AG04449 (cell line): Measurements from ENCODE around the gene ITGAX.

Experiments
- CTCF ChIA-PET: fragments of 350-600 bp; formaldehyde crosslinking; extraction: SDS; loops from one replicate; lab custom pipeline; 2021; ENCODE audit warnings: antibody characterized with exemption; lab: Yijun Ruan, JAX
- POLR2A ChIA-PET: fragments of 400-600, 350-600 bp; formaldehyde crosslinking; extraction: SDS; loops from one replicate; lab custom pipeline; 2020; ENCODE audit warnings: antibody characterized with exemption, inconsistent platforms; lab: Yijun Ruan, JAX
- DNase-seq: peaks from one replicate; pipeline ENCODE4 v3.0.0-alpha.2; 2010; ENCODE audit warnings: low read depth, low spot score
- H3K4me3 ChIP-seq: 2 replicates; pipeline ENCODE4 v1.5.1; 2011; ENCODE audit warnings: low read depth, mild to moderate bottlenecking, control low read depth, low read length
- TF ChIP-seq, protein P1 (sequence below): IDR thresholded peaks from one replicate; pipeline ENCODE4 v1.5.1; 2011; ENCODE audit warnings: mild to moderate bottlenecking, moderate library complexity, low read length, control low read depth, inconsistent platforms; ENCODE audit not compliant: insufficient read depth; ENCODE audit errors: missing control alignments

Gene ITGAX

DNA sequence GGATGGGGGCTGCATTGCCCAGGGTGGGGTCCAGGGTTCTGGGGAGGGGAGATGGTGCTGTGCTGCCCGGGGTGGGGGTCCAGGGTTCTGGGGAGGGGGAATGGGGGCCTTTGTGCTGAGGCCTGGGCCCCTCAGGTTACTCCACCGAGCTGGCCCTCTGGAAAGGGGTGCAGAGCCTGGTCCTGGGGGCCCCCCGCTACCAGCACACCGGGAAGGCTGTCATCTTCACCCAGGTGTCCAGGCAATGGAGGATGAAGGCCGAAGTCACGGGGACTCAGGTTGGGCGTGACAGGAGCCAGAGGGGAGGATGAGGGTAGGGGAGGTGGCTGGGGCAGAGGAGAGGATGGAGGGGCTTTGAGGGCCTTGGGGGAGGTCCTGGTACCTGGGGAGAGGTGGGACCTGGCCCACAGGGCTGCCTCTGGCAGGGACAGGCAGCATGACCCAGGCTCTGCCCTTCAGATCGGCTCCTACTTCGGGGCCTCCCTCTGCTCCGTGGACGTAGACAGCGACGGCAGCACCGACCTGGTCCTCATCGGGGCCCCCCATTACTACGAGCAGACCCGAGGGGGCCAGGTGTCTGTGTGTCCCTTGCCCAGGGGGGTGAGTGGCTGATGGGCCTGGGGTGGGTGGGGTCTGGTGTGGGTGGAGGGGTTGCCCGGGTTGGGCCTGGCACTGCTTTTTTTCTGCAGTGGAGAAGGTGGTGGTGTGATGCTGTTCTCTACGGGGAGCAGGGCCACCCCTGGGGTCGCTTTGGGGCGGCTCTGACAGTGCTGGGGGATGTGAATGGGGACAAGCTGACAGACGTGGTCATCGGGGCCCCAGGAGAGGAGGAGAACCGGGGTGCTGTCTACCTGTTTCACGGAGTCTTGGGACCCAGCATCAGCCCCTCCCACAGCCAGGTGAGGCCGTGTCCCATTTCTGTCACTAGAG is 7.8 kb downstream of the ITGAX start:
- ChIA-PET CTCF (no interaction called here), POLR2A (no interaction called here)
- no peak for DNase-seq
- H3K4me3 ChIP-seq: no peak overlapping the region
- TF ChIP-seq, protein P1, sequence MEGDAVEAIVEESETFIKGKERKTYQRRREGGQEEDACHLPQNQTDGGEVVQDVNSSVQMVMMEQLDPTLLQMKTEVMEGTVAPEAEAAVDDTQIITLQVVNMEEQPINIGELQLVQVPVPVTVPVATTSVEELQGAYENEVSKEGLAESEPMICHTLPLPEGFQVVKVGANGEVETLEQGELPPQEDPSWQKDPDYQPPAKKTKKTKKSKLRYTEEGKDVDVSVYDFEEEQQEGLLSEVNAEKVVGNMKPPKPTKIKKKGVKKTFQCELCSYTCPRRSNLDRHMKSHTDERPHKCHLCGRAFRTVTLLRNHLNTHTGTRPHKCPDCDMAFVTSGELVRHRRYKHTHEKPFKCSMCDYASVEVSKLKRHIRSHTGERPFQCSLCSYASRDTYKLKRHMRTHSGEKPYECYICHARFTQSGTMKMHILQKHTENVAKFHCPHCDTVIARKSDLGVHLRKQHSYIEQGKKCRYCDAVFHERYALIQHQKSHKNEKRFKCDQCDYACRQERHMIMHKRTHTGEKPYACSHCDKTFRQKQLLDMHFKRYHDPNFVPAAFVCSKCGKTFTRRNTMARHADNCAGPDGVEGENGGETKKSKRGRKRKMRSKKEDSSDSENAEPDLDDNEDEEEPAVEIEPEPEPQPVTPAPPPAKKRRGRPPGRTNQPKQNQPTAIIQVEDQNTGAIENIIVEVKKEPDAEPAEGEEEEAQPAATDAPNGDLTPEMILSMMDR: no peak

DNA sequence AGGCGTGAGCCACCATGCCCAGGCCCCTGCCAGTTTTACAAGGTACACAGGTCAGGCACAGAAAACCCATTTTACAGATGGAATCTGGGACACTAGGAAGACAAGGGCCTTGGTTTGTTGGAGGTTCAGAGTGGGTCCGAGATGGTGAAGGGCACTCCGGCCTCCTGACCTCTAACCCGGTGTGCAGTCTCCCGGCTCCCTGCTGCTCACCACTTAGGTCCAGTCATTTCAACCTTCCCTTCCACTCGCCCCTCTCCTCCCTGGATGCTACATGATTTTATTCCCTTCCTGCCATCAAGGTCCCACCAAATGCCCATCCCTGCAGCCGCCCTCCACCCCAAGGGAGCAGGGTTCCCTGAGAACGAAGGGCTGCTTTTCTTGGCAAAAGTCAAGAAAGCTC is 8.7 kb downstream of the ITGAX start:
- TF ChIP-seq, protein P1: no peak
- no peak overlapping the region for H3K4me3 ChIP-seq
- ChIA-PET POLR2A (no interaction called here), CTCF (no interaction called here)
- DNase-seq: no peak

DNA sequence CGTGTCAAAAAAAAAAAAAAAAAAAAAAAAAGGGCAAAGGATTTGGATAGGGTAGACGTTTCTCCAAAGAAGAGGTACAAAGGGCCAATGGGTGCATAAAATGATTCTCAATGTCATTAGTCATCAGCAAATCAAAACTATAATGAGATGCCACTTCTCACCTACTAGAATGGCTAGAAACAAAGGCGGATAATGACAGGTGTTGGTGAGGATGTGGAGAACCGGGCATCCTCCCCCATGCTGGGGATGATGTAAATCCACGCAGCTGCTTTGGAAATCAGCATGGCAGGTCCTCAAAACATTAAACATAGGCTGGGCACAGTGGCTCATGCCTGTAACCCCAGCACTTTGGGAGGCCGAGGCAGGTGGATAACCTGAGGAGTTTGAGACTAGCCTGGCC is 9.4 kb downstream of the ITGAX start:
- TF ChIP-seq, protein P1: no peak
- CTCF ChIA-PET: no interaction called here
- POLR2A ChIA-PET: no interaction called here
- no peak for DNase-seq
- H3K4me3 ChIP-seq: no peak overlapping the region

DNA sequence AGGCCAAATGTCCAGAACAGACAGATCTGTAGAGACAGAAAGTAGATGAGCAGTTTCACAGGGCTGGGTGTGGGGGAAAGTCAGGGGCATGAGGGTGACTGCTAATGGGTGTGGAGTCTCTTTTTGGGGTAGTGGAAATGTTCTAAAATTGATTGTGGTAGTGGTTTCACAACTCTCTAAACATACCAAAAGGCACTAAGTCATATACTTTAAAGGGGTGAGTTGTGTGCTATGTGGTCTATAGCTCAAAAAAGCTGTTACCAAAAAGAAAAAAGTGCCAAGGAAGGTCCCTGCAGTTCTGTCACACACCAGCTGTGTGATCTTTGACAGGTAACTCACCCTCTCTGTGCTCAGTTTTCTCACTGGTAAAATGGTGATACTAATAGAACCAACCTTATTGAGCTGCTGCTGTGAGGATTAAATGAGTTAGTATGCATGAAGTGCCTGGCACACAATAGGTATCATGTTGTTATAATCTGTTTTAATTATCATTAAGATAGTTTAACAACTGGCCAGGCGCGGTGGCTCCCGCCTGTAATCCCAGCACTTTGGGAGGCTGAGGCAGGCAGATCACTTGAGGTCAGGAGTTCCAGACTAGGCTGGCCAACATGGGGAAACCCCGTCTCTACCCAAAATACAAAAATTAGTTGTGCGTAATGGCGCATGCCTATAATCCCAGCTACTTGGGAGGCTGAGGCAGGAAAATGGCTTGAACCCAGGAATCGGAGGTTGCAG is 10.3 kb downstream of the ITGAX start:
- no peak overlapping the region for H3K4me3 ChIP-seq
- TF ChIP-seq, protein P1: no peak
- CTCF ChIA-PET: no interaction called here
- DNase-seq: no peak
- POLR2A ChIA-PET: no interaction called here

DNA sequence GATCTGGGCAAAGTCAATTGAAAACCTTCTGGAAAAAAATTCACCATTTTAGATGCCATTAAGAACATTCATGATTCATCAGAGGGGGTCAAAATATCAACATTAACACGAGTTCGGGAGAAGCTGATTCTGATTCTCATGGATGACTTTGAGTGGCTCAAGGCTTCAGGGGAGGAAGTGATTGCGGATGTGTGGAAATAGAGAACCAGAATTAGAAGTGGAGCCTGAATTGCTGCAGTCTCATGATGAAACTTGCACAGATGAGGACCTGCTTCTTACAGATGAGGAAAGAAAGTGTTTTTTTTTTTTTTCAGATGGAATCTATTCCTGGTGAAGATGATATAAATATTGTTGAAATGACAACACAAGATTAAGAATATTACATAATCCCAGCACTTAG is 12.9 kb downstream of the ITGAX start:
- no peak overlapping the region for H3K4me3 ChIP-seq
- no peak for DNase-seq
- TF ChIP-seq, protein P1: no peak
- CTCF ChIA-PET: no interaction called here
- POLR2A ChIA-PET: interaction anchor here (0.7 kb wide), 1 partner anchor 188 kb away, joined by 4 read pairs; the partner anchor contains the start of gene FUS

DNA sequence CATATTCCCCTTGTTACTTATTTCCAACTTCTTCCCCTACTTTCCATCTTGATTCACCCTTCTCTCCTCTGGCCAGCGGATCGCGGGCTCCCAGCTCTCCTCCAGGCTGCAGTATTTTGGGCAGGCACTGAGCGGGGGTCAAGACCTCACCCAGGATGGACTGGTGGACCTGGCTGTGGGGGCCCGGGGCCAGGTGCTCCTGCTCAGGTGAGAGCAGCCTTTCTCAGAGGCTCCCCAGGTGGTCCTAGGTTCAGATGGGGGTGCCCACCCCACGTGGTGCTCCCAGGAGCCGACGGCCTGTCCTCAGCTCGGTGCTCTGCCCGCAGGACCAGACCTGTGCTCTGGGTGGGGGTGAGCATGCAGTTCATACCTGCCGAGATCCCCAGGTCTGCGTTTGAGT is 16.0 kb downstream of the ITGAX start:
- TF ChIP-seq, protein P1: no peak
- H3K4me3 ChIP-seq: no peak overlapping the region
- ChIA-PET POLR2A (no interaction called here), CTCF (no interaction called here)
- DNase-seq: no peak
